Left renal cortex interstitium (tissue), 4 donors: ENCODE measurements around the gene PTGFR. TPM values are rescaled to one million over a fixed set of nuclear protein-coding genes. Genes with fewer than 3 reads are reported as not detected.

ENCODE experiments used
- DNase-seq, 4 donors: peaks; one replicate each; pipeline ENCODE4 v3.0.0-alpha.2; 2013; ENCODE audit warnings: low read depth in 4 of 4, low spot score in 2 of 4, missing footprints in 1 of 4
- polyA plus RNA-seq, 4 donors: library from polyadenylated mRNA; unstranded; fragments of 120-200 nt; gene quantifications; one replicate each; pipeline ENCODE4 v1.2.1, GENCODE V29; 2013; ENCODE audit not compliant: insufficient read length in 4 of 4

The PTGFR gene
- polyA plus RNA-seq, result under 1 TPM; 0.17 to 0.33 (median 0.23) TPM

- peak in 2 of 4 donors; percentile 6 to 14 for DNase-seq
Measured at GRCh38 chr1:78490861-78491450, at the start of gene PTGFR. TSS of gene PTGFR (plus strand) at chr1:78490974. CDS start at chr1:78492744, 1,770 bp downstream.

- DNase-seq, result no peak
Measured at GRCh38 chr1:78441921-78442320, 48.9 kb upstream of the PTGFR start.

GRCh38 chr1:78447086-78447485, 43.7 kb upstream of the PTGFR start:
- no peak for DNase-seq

GRCh38 chr1:78464449-78464891, 26.3 kb upstream of the PTGFR start:
- no peak for DNase-seq

GRCh38 chr1:78465143-78465542, 25.6 kb upstream of the PTGFR start:
- no peak for DNase-seq

- DNase-seq, result no peak
Measured at GRCh38 chr1:78468521-78468920, 22.3 kb upstream of the PTGFR start.

GRCh38 chr1:78469576-78469975, 21.2 kb upstream of the PTGFR start:
- DNase-seq, result no peak

GRCh38 chr1:78471890-78472620, 18.7 kb upstream of the PTGFR start:
- no peak for DNase-seq

GRCh38 chr1:78472851-78473496, 17.8 kb upstream of the PTGFR start:
- no peak for DNase-seq

GRCh38 chr1:78474092-78474491, 16.7 kb upstream of the PTGFR start:
- no peak for DNase-seq

- no peak for DNase-seq
Measured at GRCh38 chr1:78475888-78476610, 14.7 kb upstream of the PTGFR start.

- no peak for DNase-seq
Measured at GRCh38 chr1:78483903-78484302, 6.9 kb upstream of the PTGFR start.

GRCh38 chr1:78491451-78492071, 787 bp downstream of the PTGFR start:
- peak in 2 of 4 donors; percentile 2 to 7 for DNase-seq

GRCh38 chr1:78492386-78492950, 1.7 kb downstream of the PTGFR start:
- DNase-seq, result no peak

- DNase-seq, result no peak
Measured at GRCh38 chr1:78493451-78493850, 2.7 kb downstream of the PTGFR start.

- DNase-seq, result no peak
Measured at GRCh38 chr1:78497201-78497600, 6.4 kb downstream of the PTGFR start.

- no peak for DNase-seq
Measured at GRCh38 chr1:78500529-78500928, 9.8 kb downstream of the PTGFR start.

- DNase-seq, result no peak
Measured at GRCh38 chr1:78501203-78501602, 10.4 kb downstream of the PTGFR start.

GRCh38 chr1:78511334-78511733, 20.6 kb downstream of the PTGFR start:
- DNase-seq, result no peak

- DNase-seq, result no peak
Measured at GRCh38 chr1:78516716-78517115, 25.9 kb downstream of the PTGFR start.
